ENCODE results near the gene NDUFS8. TPM values are rescaled to one million over a fixed set of nuclear protein-coding genes. Genes with fewer than 3 reads are reported as not detected.

The NDUFS8 gene
- total and polyA plus RNA-seq, 2 of the 13 experiments (the other 11 are each of a cell fraction or from before 2014, with no cell fraction given): 96.7 to 158 TPM

GRCh38 chr11:68017980-68018729 lies 12.3 kb upstream of the NDUFS8 start (continued):
- TF ChIP-seq ZNF484 (CRISPR knock-in tag; IDR thresholded peaks at IDR 0.05; ENCODE audit: borderline replicate concordance, low read depth) (no peak), ZNF768 (CRISPR knock-in tag; IDR thresholded peaks at IDR 0.05) (peak; percentile 60; the same call in 1 of the 2 replicates), PHF20 (CRISPR knock-in tag; IDR thresholded peaks at IDR 0.05) (0 out of 2 replicates have a peak, but pooled peaks have one; percentile 4)

GRCh38 chr11:68018730-68019190 lies 11.7 kb upstream of the NDUFS8 start:
- intact Hi-C loops (cut with micrococcal nuclease; ENCODE audit: unreplicated experiment): no loop called here
- no peak overlapping the region for H3K27ac ChIP-seq (ENCODE audit: extremely low read length, insufficient read depth, low read length)

GRCh38 chr11:68019486-68019885 lies 11.0 kb upstream of the NDUFS8 start:
- in situ Hi-C loops (cut with HindIII; ENCODE audit: extremely low pct_ligation_motif_present, low pct_unique_long_range_greater_than_20kb) (no loop called here), intact Hi-C loops (cut with micrococcal nuclease; ENCODE audit: unreplicated experiment) (no loop called here)
- no peak overlapping the region for H3K4me3 ChIP-seq (replicated peaks in 1 of 3; ENCODE audit: insufficient read depth in 1 of 3, low read depth in 2 of 3, low read length in 3 of 3)
- no peak for ATAC-seq
- POLR2A ChIA-PET: interaction anchor here (1.2 to 2.2 kb wide), 3 partner anchors 9 to 32 kb away, joined by 3 to 6 read pairs (median 3); partner anchors contain the start of gene ALDH3B1
- no peak for DNase-seq (ENCODE audit: low spot score)
- no peak for FAIRE-seq
- BruUV-seq (replicated peaks): no TSS peak
- CTCF ChIA-PET (ENCODE audit: low intra/inter-chr PET ratio, low total read pairs): interaction anchor here (2.0 kb wide), 1 partner anchor 10 kb away, joined by 7 read pairs; the partner anchor contains the start of gene ALDH3B1
- H3K4me1 ChIP-seq (ENCODE audit: insufficient read depth, low read length): peaks cover 62% of the 10 kb centered on the region
- no peak overlapping the region for H2AFZ ChIP-seq (ENCODE audit: low read length)
- no peaks in the 10 kb centered on the region for H3K27me3 ChIP-seq (ENCODE audit: control insufficient read depth in 1 of 2, insufficient read depth in 2 of 2, low read length in 2 of 2)
- no peaks in the 10 kb centered on the region for H3K36me3 ChIP-seq (replicated peaks in 1 of 2; ENCODE audit: control insufficient read depth in 1 of 2, insufficient read depth in 2 of 2, low read length in 2 of 2)
- no peak for TF ChIP-seq EEA1 (CRISPR knock-in tag; IDR thresholded peaks at IDR 0.05; ENCODE audit: borderline replicate concordance)
- no peak for TF ChIP-seq ZNF878 (CRISPR knock-in tag; IDR thresholded peaks at IDR 0.05)
- TF ChIP-seq EZH2 (conservative IDR thresholded peaks at IDR 0.05; ENCODE audit: low read depth, low read length): no peak
- TF ChIP-seq ZFAT (CRISPR knock-in tag; conservative IDR thresholded peaks at IDR 0.05): no peak
- no peak for TF ChIP-seq NFYB (CRISPR knock-in tag; IDR thresholded peaks at IDR 0.05)
- TF ChIP-seq HMG20A (CRISPR knock-in tag; IDR thresholded peaks at IDR 0.05; ENCODE audit: borderline replicate concordance): no peak
- no peak for TF ChIP-seq MAX (IDR thresholded peaks at IDR 0.05)
- no peak for TF ChIP-seq ZMAT5 (CRISPR knock-in tag; IDR thresholded peaks at IDR 0.05; ENCODE audit: borderline replicate concordance, low read depth)
- H3K79me2 ChIP-seq (ENCODE audit: insufficient read depth, low read length): no peaks in the 10 kb centered on the region
- H3K27ac ChIP-seq (ENCODE audit: extremely low read length, insufficient read depth, low read length): no peak overlapping the region
- H3K4me2 ChIP-seq (ENCODE audit: low read depth, low read length): no peak overlapping the region
- H4K20me1 ChIP-seq (ENCODE audit: insufficient read depth, low read length): no peaks in the 10 kb centered on the region
- WGBS (ENCODE audit: low lambda C conversion rate): 83% methylated on average over 2 of the region's 12 CpGs
- no peaks in the 10 kb centered on the region for H3K9me3 ChIP-seq (ENCODE audit: low read length)
- no peak overlapping the region for H3K9ac ChIP-seq (ENCODE audit: insufficient read depth, low read depth, low read length)

More at GRCh38 chr11:68018730-68019190, 11.7 kb upstream of the NDUFS8 start:
- no TSS peak for BruUV-seq (replicated peaks)
- Histone ChIP-seq H3K79me2 (ENCODE audit: insufficient read depth, low read length) (no peaks in the 10 kb centered on the region), H3K4me3 (replicated peaks in 1 of 3; ENCODE audit: insufficient read depth in 1 of 3, low read depth in 2 of 3, low read length in 3 of 3) (no peak overlapping the region), H4K20me1 (ENCODE audit: insufficient read depth, low read length) (no peaks in the 10 kb centered on the region), H3K27me3 (ENCODE audit: control insufficient read depth in 1 of 2, insufficient read depth in 2 of 2, low read length in 2 of 2) (no peaks in the 10 kb centered on the region), H3K4me1 (ENCODE audit: insufficient read depth, low read length) (peaks cover 69% of the 10 kb centered on the region), H3K9ac (ENCODE audit: insufficient read depth, low read depth, low read length) (no peak overlapping the region), H3K36me3 (replicated peaks in 1 of 2; ENCODE audit: control insufficient read depth in 1 of 2, insufficient read depth in 2 of 2, low read length in 2 of 2) (no peaks in the 10 kb centered on the region), H3K9me3 (ENCODE audit: low read length) (no peaks in the 10 kb centered on the region), H2AFZ (ENCODE audit: low read length) (no peak overlapping the region), H3K4me2 (ENCODE audit: low read depth, low read length) (no peak overlapping the region)
- ATAC-seq (no peak), DNase-seq (ENCODE audit: low spot score) (no peak), FAIRE-seq (no peak)
- WGBS (ENCODE audit: low lambda C conversion rate): 98% methylated on average over 11 of the region's 18 CpGs
- in situ Hi-C loops (cut with HindIII; ENCODE audit: extremely low pct_ligation_motif_present, low pct_unique_long_range_greater_than_20kb): no loop called here
- POLR2A ChIA-PET: interaction anchor here (1.3 kb wide), 1 partner anchor 19 kb away, joined by 3 read pairs; no protein-coding TSS in a partner anchor
- TF ChIP-seq ZNF768 (CRISPR knock-in tag; IDR thresholded peaks at IDR 0.05) (peak; percentile 95), ZNF460 (CRISPR knock-in tag; IDR thresholded peaks at IDR 0.05; ENCODE audit: borderline replicate concordance) (no peak), ZNF558 (CRISPR knock-in tag; IDR thresholded peaks at IDR 0.05; ENCODE audit: borderline replicate concordance) (no peak), SRSF1 (optimal IDR thresholded peaks at IDR 0.05; ENCODE audit: low read depth, low read length) (no peak)
- CTCF ChIA-PET (ENCODE audit: low intra/inter-chr PET ratio, low total read pairs): no interaction called here
